Stimulated activated naive CD8-positive, alpha-beta T cell treated with anti-CD3 and anti-CD28 coated beads, Interleukin-15, amount 100 ng/mL, for 72 hours (primary cell): ENCODE measurements around the gene CACNA1E.

Experiments
- ATAC-seq: fragments of 150-1000 bp; cut with Tn5 transposase; 2 replicates; pipeline ENCODE4 v1.10.0; 2021; ENCODE audit warnings: mild to moderate bottlenecking, moderate library complexity
- DNase-seq, 2 donors: peaks; one replicate each; pipeline ENCODE4 v3.0.0; 2021 to 2022
- H3K27ac Mint-ChIP-seq, 2 donors: one replicate each; pipeline ENCODE4 v1.8.0; 2022; ENCODE audit warnings: mild to moderate bottlenecking in 2 of 2, mixed read lengths in 2 of 2, moderate library complexity in 2 of 2
- H3K27me3 Mint-ChIP-seq: one replicate; pipeline ENCODE4 v1.8.0; 2022; ENCODE audit warnings: mixed read lengths
- H3K4me1 Mint-ChIP-seq: one replicate; pipeline ENCODE4 v1.8.0; 2022; ENCODE audit warnings: mild to moderate bottlenecking, mixed read lengths
- H3K4me3 Mint-ChIP-seq, 2 donors: one replicate each; pipeline ENCODE4 v1.8.0; 2022; ENCODE audit warnings: mild to moderate bottlenecking in 2 of 2, mixed read lengths in 2 of 2, moderate library complexity in 1 of 2
- H3K9me3 Mint-ChIP-seq, 2 donors: one replicate each; pipeline ENCODE4 v1.8.0; 2022; ENCODE audit warnings: mixed read lengths in 2 of 2

The CACNA1E gene

DNA sequence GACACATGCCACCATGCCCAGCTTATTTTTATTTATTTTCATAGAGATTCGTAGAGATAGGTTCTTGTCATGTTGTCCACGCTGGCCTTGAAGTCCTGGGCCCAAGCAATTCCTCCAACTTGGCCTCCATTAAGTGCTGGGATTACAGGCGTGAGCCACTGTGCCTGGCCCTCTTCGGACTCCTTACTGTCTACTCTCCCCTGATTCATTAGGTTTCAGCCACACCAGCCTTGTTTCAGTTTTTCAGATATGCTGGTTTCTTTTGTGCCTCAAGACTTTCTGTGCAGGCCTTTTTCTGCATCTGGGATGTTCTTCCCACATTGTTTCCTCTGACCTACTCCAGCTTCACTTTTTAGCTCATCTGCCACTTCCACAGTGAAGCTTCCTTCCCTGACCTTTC is 85.4 kb downstream of the CACNA1E start:
- DNase-seq = no peak
- no peak for ATAC-seq
- H3K27me3 Mint-ChIP-seq = peaks cover 37% of the 10 kb centered on the region
- H3K4me1 Mint-ChIP-seq = no peaks in the 10 kb centered on the region
- no peaks in the 10 kb centered on the region for H3K9me3 Mint-ChIP-seq
- no peak overlapping the region for H3K4me3 Mint-ChIP-seq
- no peak overlapping the region for H3K27ac Mint-ChIP-seq

- Mint-ChIP-seq H3K9me3 (no peaks in the 10 kb centered on the region), H3K27ac (no peak overlapping the region), H3K4me3 (no peak overlapping the region), H3K4me1 (no peaks in the 10 kb centered on the region), H3K27me3 (peaks cover 36% of the 10 kb centered on the region)
- ATAC-seq (no peak), DNase-seq (no peak)
Observed at GRCh38 chr1:181577475-181577874, 94.2 kb downstream of the CACNA1E start.

DNA sequence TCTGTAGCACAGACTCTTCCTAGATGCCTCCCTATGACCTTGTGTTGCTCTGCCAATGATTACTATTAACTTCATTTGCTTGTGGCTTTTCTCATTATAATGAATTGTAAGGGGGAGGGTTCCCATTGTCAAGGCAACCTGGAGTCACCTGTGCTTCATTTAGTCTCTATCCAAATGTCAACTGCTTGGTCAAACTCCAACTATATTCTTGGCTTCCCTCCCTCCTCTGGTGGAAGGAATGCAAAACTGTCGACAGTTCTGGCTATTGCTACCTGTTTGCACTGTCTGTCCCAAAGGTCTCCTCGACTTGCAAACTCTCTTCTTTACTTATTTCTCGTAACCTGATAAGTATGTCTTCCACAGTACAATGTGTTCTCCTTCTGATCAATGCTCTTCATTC is 100.3 kb downstream of the CACNA1E start:
- DNase-seq (no peak), ATAC-seq (no peak)
- H3K4me1 Mint-ChIP-seq = no peaks in the 10 kb centered on the region
- peaks cover 13% of the 10 kb centered on the region for H3K27me3 Mint-ChIP-seq
- H3K9me3 Mint-ChIP-seq = no peaks in the 10 kb centered on the region
- H3K27ac Mint-ChIP-seq = no peak overlapping the region
- H3K4me3 Mint-ChIP-seq = no peak overlapping the region

- Mint-ChIP-seq H3K9me3 (no peaks in the 10 kb centered on the region), H3K4me3 (no peak overlapping the region), H3K27me3 (peaks cover 19% of the 10 kb centered on the region), H3K4me1 (no peaks in the 10 kb centered on the region), H3K27ac (no peak overlapping the region)
- ATAC-seq (peak; percentile 36), DNase-seq (no peak)
Observed at GRCh38 chr1:181587870-181588438, 104.6 kb downstream of the CACNA1E start.

- H3K27ac Mint-ChIP-seq = no peak overlapping the region
- no peaks in the 10 kb centered on the region for H3K9me3 Mint-ChIP-seq
- no peaks in the 10 kb centered on the region for H3K4me1 Mint-ChIP-seq
- no peak for ATAC-seq
- no peak for DNase-seq
- H3K27me3 Mint-ChIP-seq = peaks cover 21% of the 10 kb centered on the region
- H3K4me3 Mint-ChIP-seq = no peak overlapping the region
Observed at GRCh38 chr1:181588631-181589030, 105.3 kb downstream of the CACNA1E start.

- Mint-ChIP-seq H3K27ac (no peak overlapping the region), H3K4me3 (no peak overlapping the region), H3K27me3 (peaks cover 15% of the 10 kb centered on the region), H3K9me3 (peaks cover 0 to 2% of the 10 kb centered on the region in 2 donors), H3K4me1 (no peaks in the 10 kb centered on the region)
- no peak for ATAC-seq
- no peak for DNase-seq
Observed at GRCh38 chr1:181592255-181592859, 109.0 kb downstream of the CACNA1E start.

DNA sequence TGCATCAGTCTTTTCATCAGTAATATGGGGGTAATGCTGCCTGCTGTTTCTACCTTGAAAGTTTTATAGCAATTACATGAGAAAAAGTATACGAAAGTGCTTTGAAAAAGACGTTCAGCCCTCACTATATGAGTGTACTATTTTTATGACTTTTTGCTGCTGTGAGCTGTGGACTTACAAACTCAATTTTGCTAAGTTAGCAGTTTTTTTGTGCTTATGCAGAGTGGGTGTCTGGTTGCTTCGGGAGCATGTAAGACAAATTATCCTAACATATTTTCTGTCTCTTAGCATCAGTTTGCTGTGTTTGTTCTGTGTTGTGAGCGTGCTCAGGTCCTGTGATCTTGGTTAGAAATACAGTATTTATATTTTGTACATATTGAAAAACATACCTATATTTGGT is 109.7 kb downstream of the CACNA1E start:
- no peak for ATAC-seq
- H3K4me1 Mint-ChIP-seq = no peaks in the 10 kb centered on the region
- H3K27me3 Mint-ChIP-seq = peaks cover 15% of the 10 kb centered on the region
- no peak overlapping the region for H3K4me3 Mint-ChIP-seq
- DNase-seq = no peak
- H3K27ac Mint-ChIP-seq = no peak overlapping the region
- peaks cover 2 to 5% of the 10 kb centered on the region in 2 donors for H3K9me3 Mint-ChIP-seq

DNA sequence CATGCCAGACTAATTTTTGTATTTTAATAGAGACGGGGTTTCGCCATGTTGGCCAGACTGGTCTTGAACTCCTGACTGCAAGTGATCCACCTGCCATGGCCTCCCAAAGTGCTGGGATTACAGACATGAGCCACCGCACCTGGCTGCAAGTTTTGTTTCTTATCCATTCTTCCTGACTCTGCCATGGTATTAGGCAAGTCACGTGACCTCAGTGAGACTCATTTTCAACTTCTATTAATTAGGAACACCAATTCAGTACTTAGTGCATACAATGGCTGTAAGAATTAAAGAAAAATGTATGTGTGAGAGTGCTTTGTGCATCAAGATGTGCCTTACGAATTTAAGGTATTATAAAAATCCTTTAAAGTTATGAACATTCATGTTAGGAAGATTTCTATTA is 111.2 kb downstream of the CACNA1E start:
- peaks cover 15% of the 10 kb centered on the region for H3K27me3 Mint-ChIP-seq
- no peaks in the 10 kb centered on the region for H3K4me1 Mint-ChIP-seq
- ATAC-seq = no peak
- peaks cover 5 to 8% of the 10 kb centered on the region in 2 donors for H3K9me3 Mint-ChIP-seq
- no peak overlapping the region for H3K27ac Mint-ChIP-seq
- DNase-seq = no peak
- H3K4me3 Mint-ChIP-seq = no peak overlapping the region

GRCh38 chr1:181595234-181595633 is 111.9 kb downstream of the CACNA1E start:
- Mint-ChIP-seq H3K4me1 (no peaks in the 10 kb centered on the region), H3K4me3 (no peak overlapping the region), H3K9me3 (peaks cover 5 to 8% of the 10 kb centered on the region in 2 donors), H3K27ac (no peak overlapping the region), H3K27me3 (peaks cover 15% of the 10 kb centered on the region)
- no peak for ATAC-seq
- DNase-seq = no peak

DNA sequence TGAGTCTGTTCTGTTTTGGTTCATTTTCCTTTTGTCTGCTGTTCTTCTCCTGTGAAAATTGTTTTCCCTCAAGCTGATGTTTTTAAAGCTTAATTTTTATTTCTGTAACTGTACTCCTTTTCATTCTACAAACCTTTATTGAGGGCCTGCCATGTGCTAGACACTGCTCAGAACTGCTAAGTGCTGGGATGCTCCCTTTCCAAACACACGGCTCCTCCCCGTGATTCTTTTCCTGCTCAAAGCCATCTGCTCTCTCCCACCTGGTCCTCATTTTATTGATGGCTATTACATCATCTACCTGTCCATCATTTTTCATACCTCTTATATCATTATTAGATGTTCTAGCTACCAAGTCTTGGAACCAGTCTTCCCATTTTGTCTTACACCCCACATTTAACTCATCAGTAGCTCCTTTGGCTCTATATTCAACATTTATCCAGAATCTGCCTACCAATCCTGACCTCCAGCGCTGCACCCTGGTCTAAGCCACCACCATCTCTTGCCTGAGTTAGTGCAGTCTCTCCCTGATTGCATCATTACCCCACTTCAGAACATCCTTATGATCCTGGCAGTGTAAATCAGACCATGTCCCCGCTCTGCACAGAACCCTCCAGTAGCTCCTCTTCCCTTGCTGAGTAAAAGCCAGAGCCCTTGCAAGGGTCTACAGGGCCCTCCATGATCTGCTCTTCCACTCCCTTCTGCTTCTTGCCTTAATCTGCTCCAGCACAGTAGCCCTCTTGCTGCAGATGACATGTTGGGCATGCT is 118.1 kb downstream of the CACNA1E start:
- H3K4me3 Mint-ChIP-seq = no peak overlapping the region
- peak overlapping the region in 1 of 2 donors; percentile 23 for H3K27ac Mint-ChIP-seq
- ATAC-seq (no peak), DNase-seq (no peak)
- H3K9me3 Mint-ChIP-seq = peaks cover 7 to 8% of the 10 kb centered on the region in 2 donors
- peaks cover 13% of the 10 kb centered on the region for H3K27me3 Mint-ChIP-seq
- no peaks in the 10 kb centered on the region for H3K4me1 Mint-ChIP-seq

GRCh38 chr1:181603735-181604410 is 120.6 kb downstream of the CACNA1E start:
- ATAC-seq = no peak
- no peaks in the 10 kb centered on the region for H3K4me1 Mint-ChIP-seq

GRCh38 chr1:181604482-181605249 is 121.3 kb downstream of the CACNA1E start:
- DNase-seq = no peak

More at GRCh38 chr1:181603735-181604410, 120.6 kb downstream of the CACNA1E start:
- H3K27me3 Mint-ChIP-seq = peaks cover 31% of the 10 kb centered on the region
- peaks cover 0 to 4% of the 10 kb centered on the region in 2 donors for H3K9me3 Mint-ChIP-seq
- H3K4me3 Mint-ChIP-seq = no peak overlapping the region
- DNase-seq = no peak
- no peak overlapping the region for H3K27ac Mint-ChIP-seq

GRCh38 chr1:181607524-181607923 is 124.2 kb downstream of the CACNA1E start:
- no peaks in the 10 kb centered on the region for H3K4me1 Mint-ChIP-seq
- no peak overlapping the region for H3K4me3 Mint-ChIP-seq
- no peak for ATAC-seq
- peaks cover 0 to 4% of the 10 kb centered on the region in 2 donors for H3K9me3 Mint-ChIP-seq
- no peak overlapping the region for H3K27ac Mint-ChIP-seq
- DNase-seq = no peak
- peaks cover 20% of the 10 kb centered on the region for H3K27me3 Mint-ChIP-seq

More at GRCh38 chr1:181604482-181605249, 121.3 kb downstream of the CACNA1E start:
- no peak for ATAC-seq
- Mint-ChIP-seq H3K9me3 (peaks cover 0 to 4% of the 10 kb centered on the region in 2 donors), H3K27me3 (peaks cover 31% of the 10 kb centered on the region), H3K4me1 (no peaks in the 10 kb centered on the region), H3K4me3 (no peak overlapping the region), H3K27ac (peak overlapping the region in 1 of 2 donors; percentile 0)

DNA sequence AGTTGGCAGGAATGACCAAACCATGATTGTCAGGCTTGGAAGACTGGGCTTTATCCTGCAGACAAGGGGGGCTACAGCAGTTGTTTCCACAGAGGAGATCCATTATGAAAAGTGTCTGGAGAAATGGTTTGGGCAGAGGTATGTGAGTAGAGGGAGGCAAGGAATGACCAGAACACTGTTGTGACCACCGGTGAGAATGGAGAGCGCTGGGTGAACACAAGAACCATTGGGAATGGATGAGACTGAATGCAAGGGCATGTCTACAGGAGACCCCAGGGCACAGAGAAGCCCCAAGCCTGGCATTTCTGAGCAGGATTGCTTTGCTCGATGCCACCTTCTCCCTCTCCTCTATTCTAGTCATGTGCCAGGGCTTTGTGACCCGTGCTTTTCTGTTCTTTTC is 125.1 kb downstream of the CACNA1E start:
- ATAC-seq (no peak), DNase-seq (no peak)
- Mint-ChIP-seq H3K9me3 (peaks cover 0 to 4% of the 10 kb centered on the region in 2 donors), H3K27me3 (peaks cover 20% of the 10 kb centered on the region), H3K4me1 (no peaks in the 10 kb centered on the region), H3K4me3 (no peak overlapping the region), H3K27ac (no peak overlapping the region)

DNA sequence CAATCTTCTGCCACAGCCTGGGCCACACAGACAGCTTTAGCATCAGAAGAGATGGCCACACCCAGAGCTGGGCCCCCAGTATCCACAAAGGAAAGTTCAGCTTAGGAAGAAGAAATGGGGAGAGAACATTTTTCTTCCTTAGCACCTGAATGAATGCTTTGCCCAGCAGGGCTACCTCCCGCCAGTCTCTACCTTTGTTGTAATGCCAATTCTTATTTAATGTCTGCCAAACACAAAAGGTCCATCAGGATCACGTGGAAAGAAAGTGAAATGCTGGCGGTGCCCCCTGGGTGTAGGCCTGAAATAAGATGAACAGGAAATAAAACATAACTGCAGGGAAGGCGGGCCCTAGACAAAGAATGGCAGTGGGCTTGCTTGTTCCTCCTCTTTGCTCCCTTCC is 125.6 kb downstream of the CACNA1E start:
- H3K4me1 Mint-ChIP-seq = no peaks in the 10 kb centered on the region
- no peak overlapping the region for H3K4me3 Mint-ChIP-seq
- DNase-seq = no peak
- no peak for ATAC-seq
- H3K27me3 Mint-ChIP-seq = peaks cover 20% of the 10 kb centered on the region
- H3K27ac Mint-ChIP-seq = no peak overlapping the region
- peaks cover 0 to 4% of the 10 kb centered on the region in 2 donors for H3K9me3 Mint-ChIP-seq
